ENCODE results near the gene CDK6. TPM values are rescaled to one million over a fixed set of nuclear protein-coding genes. Genes with fewer than 3 reads are reported as not detected.
A peak's percentile ranks its signal among the peaks of the same experiment; 100 is the strongest.

The CDK6 gene
- total and polyA plus RNA-seq, 9 of the 15 experiments (the other 6 are each of a cell fraction or from before 2014, with no cell fraction given): 7.6 to 109 (median 44.4) TPM

DNA sequence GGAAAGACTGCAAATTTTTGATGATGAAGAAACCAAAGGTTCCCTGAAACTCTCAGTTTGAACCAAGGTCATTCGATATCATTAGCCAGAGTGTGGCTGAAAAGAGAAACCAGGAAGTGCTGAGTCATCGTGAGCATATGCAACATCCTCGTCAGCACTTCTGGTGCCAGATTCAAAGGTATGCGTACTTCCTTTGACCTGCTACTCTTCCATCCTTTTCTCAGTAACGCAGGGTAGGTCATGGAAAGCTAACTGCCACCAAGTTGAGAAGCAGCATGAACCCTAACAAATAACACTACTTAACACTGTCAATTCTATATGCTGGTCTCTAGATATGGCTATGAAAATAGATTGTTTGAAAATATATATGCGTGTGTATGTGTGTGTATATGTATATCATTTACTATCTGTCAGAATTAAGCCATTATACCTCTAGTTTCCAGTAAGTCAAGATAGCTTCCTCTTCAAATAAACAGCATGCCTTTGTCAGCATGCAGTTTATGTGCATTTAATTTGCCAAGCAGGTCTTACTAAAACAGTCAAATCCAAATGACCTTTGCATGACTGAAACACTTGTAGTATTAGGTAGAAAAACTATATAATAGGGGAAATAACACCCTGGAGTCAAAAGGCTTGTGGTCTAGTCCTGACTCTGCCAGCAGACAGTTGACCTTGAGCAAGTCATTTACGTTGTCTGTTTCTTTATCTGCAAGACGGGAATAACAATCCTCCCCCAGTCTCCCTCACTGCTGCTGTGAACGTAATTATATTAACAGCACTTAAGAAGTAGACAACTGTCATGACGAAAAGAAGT, 26.4 kb downstream of the CDK6 start (continued):
- TF ChIP-seq SPI1 (IDR thresholded peaks at IDR 0.05; ENCODE audit: borderline replicate concordance, low read depth, low read length) (peak; percentile 68), NFE2 (IDR thresholded peaks at IDR 0.05; ENCODE audit: low read depth) (peak; percentile 100), TRIM24 (IDR thresholded peaks at IDR 0.05) (peak; percentile 89 to 94), NR2C2 (CRISPR knock-in tag; IDR thresholded peaks at IDR 0.05) (peak; percentile 57; the same call in 1 of the 2 replicates), NR2C2 (tag; IDR thresholded peaks at IDR 0.05) (peak; percentile 89), PRPF4 (IDR thresholded peaks at IDR 0.05; ENCODE audit: insufficient read depth, low read depth, low read length, poor library complexity, severe bottlenecking) (no peak), SIRT6 (IDR thresholded peaks at IDR 0.05; ENCODE audit: low read depth, low read length) (no peak), ELF1 (tag; IDR thresholded peaks at IDR 0.05) (peak; percentile 85), NUFIP1 (IDR thresholded peaks at IDR 0.05; ENCODE audit: partially characterized antibody) (peak; percentile 80), HDAC6 (IDR thresholded peaks at IDR 0.05; ENCODE audit: low read depth, low read length) (no peak), TCFL5 (CRISPR knock-in tag; conservative IDR thresholded peaks at IDR 0.05) (no peak), MTA3 (IDR thresholded peaks at IDR 0.05; ENCODE audit: borderline replicate concordance) (peak; percentile 61), ADNP (tag; IDR thresholded peaks at IDR 0.05) (peak; percentile 8; the same call in 1 of the 2 replicates), KHSRP (IDR thresholded peaks at IDR 0.05) (no peak; the same call in 1 of the 2 replicates), ETV5 (CRISPR knock-in tag; IDR thresholded peaks at IDR 0.05; ENCODE audit: low read depth) (peak; percentile 52; the same call in 1 of the 2 replicates), TEAD1 (CRISPR knock-in tag; IDR thresholded peaks at IDR 0.05) (peak in 1 of 2 experiments; percentile 81; a peak in 1 of 4 replicates), ESRRA (IDR thresholded peaks at IDR 0.05; ENCODE audit: borderline replicate concordance, low read depth) (peak; percentile 93)
- TF ChIP-seq, protein P1, sequence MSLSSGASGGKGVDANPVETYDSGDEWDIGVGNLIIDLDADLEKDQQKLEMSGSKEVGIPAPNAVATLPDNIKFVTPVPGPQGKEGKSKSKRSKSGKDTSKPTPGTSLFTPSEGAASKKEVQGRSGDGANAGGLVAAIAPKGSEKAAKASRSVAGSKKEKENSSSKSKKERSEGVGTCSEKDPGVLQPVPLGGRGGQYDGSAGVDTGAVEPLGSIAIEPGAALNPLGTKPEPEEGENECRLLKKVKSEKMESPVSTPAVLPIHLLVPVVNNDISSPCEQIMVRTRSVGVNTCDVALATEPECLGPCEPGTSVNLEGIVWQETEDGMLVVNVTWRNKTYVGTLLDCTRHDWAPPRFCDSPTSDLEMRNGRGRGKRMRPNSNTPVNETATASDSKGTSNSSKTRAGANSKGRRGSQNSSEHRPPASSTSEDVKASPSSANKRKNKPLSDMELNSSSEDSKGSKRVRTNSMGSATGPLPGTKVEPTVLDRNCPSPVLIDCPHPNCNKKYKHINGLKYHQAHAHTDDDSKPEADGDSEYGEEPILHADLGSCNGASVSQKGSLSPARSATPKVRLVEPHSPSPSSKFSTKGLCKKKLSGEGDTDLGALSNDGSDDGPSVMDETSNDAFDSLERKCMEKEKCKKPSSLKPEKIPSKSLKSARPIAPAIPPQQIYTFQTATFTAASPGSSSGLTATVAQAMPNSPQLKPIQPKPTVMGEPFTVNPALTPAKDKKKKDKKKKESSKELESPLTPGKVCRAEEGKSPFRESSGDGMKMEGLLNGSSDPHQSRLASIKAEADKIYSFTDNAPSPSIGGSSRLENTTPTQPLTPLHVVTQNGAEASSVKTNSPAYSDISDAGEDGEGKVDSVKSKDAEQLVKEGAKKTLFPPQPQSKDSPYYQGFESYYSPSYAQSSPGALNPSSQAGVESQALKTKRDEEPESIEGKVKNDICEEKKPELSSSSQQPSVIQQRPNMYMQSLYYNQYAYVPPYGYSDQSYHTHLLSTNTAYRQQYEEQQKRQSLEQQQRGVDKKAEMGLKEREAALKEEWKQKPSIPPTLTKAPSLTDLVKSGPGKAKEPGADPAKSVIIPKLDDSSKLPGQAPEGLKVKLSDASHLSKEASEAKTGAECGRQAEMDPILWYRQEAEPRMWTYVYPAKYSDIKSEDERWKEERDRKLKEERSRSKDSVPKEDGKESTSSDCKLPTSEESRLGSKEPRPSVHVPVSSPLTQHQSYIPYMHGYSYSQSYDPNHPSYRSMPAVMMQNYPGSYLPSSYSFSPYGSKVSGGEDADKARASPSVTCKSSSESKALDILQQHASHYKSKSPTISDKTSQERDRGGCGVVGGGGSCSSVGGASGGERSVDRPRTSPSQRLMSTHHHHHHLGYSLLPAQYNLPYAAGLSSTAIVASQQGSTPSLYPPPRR (CRISPR knock-in tag; IDR thresholded peaks at IDR 0.05; ENCODE audit: borderline replicate concordance): no peak
- TF ChIP-seq, protein P2, sequence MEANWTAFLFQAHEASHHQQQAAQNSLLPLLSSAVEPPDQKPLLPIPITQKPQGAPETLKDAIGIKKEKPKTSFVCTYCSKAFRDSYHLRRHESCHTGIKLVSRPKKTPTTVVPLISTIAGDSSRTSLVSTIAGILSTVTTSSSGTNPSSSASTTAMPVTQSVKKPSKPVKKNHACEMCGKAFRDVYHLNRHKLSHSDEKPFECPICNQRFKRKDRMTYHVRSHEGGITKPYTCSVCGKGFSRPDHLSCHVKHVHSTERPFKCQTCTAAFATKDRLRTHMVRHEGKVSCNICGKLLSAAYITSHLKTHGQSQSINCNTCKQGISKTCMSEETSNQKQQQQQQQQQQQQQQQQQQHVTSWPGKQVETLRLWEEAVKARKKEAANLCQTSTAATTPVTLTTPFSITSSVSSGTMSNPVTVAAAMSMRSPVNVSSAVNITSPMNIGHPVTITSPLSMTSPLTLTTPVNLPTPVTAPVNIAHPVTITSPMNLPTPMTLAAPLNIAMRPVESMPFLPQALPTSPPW (CRISPR knock-in tag; IDR thresholded peaks at IDR 0.05): no peak; the same call in none of the 2 replicates
- TF ChIP-seq, protein P3, sequence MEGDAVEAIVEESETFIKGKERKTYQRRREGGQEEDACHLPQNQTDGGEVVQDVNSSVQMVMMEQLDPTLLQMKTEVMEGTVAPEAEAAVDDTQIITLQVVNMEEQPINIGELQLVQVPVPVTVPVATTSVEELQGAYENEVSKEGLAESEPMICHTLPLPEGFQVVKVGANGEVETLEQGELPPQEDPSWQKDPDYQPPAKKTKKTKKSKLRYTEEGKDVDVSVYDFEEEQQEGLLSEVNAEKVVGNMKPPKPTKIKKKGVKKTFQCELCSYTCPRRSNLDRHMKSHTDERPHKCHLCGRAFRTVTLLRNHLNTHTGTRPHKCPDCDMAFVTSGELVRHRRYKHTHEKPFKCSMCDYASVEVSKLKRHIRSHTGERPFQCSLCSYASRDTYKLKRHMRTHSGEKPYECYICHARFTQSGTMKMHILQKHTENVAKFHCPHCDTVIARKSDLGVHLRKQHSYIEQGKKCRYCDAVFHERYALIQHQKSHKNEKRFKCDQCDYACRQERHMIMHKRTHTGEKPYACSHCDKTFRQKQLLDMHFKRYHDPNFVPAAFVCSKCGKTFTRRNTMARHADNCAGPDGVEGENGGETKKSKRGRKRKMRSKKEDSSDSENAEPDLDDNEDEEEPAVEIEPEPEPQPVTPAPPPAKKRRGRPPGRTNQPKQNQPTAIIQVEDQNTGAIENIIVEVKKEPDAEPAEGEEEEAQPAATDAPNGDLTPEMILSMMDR (IDR thresholded peaks at IDR 0.05 in 2 of 3, conservative IDR thresholded peaks at IDR 0.05 in 1 of 3; ENCODE audit: insufficient read depth in 2 of 3, low read depth in 1 of 3, low read length in 3 of 3): no peak

Data from K562 (cell line).